ENCODE measurements around the gene TAS1R2.

GRCh38 chr1:18831656-18832055 is 27.8 kb downstream of the TAS1R2 start:
- TF ChIP-seq ZNF274 (IDR thresholded peaks at IDR 0.05; ENCODE audit: low read depth, low read length), result no peak
- no peak for TF ChIP-seq YY1 (IDR thresholded peaks at IDR 0.05; ENCODE audit: insufficient read depth, insufficient read length)
